SH-SY5Y (cell line): ENCODE results near the gene LRRC56.

ENCODE experiments used
- GATA2 ChIP-seq: IDR thresholded peaks from 2 replicates; pipeline ENCODE4 v1.6.1; 2011; ENCODE audit warnings: mild to moderate bottlenecking, low read depth, low read length
- GATA3 ChIP-seq: IDR thresholded peaks from 2 replicates; pipeline ENCODE4 v1.6.1; 2011; ENCODE audit warnings: low read depth, mild to moderate bottlenecking, low read length, moderate library complexity

DNA sequence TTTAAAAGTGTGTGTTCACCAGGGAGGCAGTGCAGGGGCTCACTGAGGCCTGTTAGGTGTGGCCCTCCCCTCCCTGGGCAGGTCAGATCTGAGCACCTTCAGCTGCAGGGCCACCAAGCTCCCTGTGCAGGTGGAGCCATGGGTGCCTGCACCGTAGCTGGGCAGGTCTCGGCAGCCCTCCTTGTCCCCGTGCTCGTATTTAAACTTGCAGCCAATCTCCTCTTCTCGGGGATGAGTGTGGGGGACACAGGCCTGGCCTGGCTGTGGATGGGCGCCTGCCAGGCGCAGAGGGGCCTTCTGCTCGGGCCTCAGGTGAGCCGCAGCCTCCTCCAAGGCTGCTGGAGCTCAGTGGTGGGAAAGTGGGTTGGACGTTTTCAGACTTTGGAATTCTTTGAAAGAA is 58.1 kb downstream of the LRRC56 start:
- TF ChIP-seq GATA2, result no peak
- no peak for TF ChIP-seq GATA3
